Prostate gland (tissue), 2 donors: ENCODE data around the gene IFI6.

Experiments
- CTCF ChIP-seq, 4 experiments: fragments of 200-600 bp in 2 of 4; fragments of 450-650 bp in 2 of 4; sonication (generic) in 2 of 4; IDR thresholded peaks; 1 replicate in 3 of 4; 2 replicates in 1 of 4; pipeline ENCODE4 v1.5.1; 2016 to 2019; ENCODE audit warnings: antibody characterized with exemption in 4 of 4, mild to moderate bottlenecking in 2 of 4, moderate library complexity in 2 of 4
- POLR2A ChIP-seq: fragments of 450-650 bp; IDR thresholded peaks from one replicate; pipeline ENCODE4 v1.6.1; 2016; ENCODE audit warnings: antibody characterized with exemption, mild to moderate bottlenecking
- POLR2AphosphoS5 ChIP-seq: sonication (generic); formaldehyde crosslinking; IDR thresholded peaks from one replicate; pipeline ENCODE4 v1.6.1; 2017; ENCODE audit warnings: antibody characterized with exemption

- no peak for TF ChIP-seq CTCF (IDR thresholded peaks at IDR 0.05)
- TF ChIP-seq POLR2AphosphoS5: no peak
- no peak for TF ChIP-seq POLR2A
Observed at GRCh38 chr1:27618341-27619082, 53.5 kb downstream of the IFI6 start.
